H9 (cell line): ENCODE measurements around the gene CTNNAL1. TPM values are rescaled to one million over a fixed set of nuclear protein-coding genes. Genes with fewer than 3 reads are reported as not detected.

Source experiments
- DNase-seq: peaks from one replicate; pipeline ENCODE4 v3.0.0-alpha.2; 2017
- H2AFZ ChIP-seq: one replicate; pipeline ENCODE4 v1.6.1; 2013; ENCODE audit warnings: mild to moderate bottlenecking, low read length, control low read depth, moderate library complexity
- H2AK5ac ChIP-seq: 2 replicates; pipeline ENCODE4 v1.6.1; 2013; ENCODE audit warnings: low read length, control low read depth, mixed read lengths; ENCODE audit not compliant: insufficient read length
- H2BK120ac ChIP-seq: one replicate; pipeline ENCODE4 v1.6.1; 2013; ENCODE audit warnings: low read depth, mild to moderate bottlenecking, low read length, control low read depth, inconsistent platforms; ENCODE audit not compliant: poor library complexity, severe bottlenecking
- H2BK12ac ChIP-seq: 2 replicates; pipeline ENCODE4 v1.6.1; 2013; ENCODE audit warnings: low read length, control low read depth, mixed read lengths, low read depth; ENCODE audit not compliant: insufficient read length
- H2BK15ac ChIP-seq: 2 replicates; pipeline ENCODE4 v1.6.1; 2013; ENCODE audit warnings: low read depth, low read length, control low read depth
- H2BK20ac ChIP-seq: one replicate; pipeline ENCODE4 v1.6.1; 2013; ENCODE audit warnings: low read depth, mild to moderate bottlenecking, low read length, control low read depth, inconsistent platforms; ENCODE audit not compliant: poor library complexity, severe bottlenecking
- H2BK5ac ChIP-seq: 2 replicates; pipeline ENCODE4 v1.6.1; 2013; ENCODE audit warnings: low read length, control low read depth, mixed read lengths; ENCODE audit not compliant: insufficient read length
- H3K14ac ChIP-seq: 2 replicates; pipeline ENCODE4 v1.6.1; 2013; ENCODE audit warnings: low read length, control low read depth; ENCODE audit not compliant: insufficient read depth
- H3K18ac ChIP-seq: 2 replicates; pipeline ENCODE4 v1.6.1; 2013; ENCODE audit warnings: low read depth, mild to moderate bottlenecking, mixed read lengths, low read length, control low read depth; ENCODE audit not compliant: insufficient read length
- H3K23ac ChIP-seq: 2 replicates; pipeline ENCODE4 v1.6.1; 2013; ENCODE audit warnings: low read length, control low read depth, mixed read lengths, low read depth; ENCODE audit not compliant: insufficient read length
- H3K23me2 ChIP-seq: 2 replicates; pipeline ENCODE4 v1.6.1; 2013; ENCODE audit warnings: low read depth, mild to moderate bottlenecking, mixed read lengths, low read length, control low read depth; ENCODE audit not compliant: insufficient read length, poor library complexity, severe bottlenecking
- H3K27ac ChIP-seq: 2 replicates; pipeline ENCODE4 v1.5.1; 2013; ENCODE audit warnings: low read length, control low read depth, mixed read lengths, low read depth; ENCODE audit not compliant: insufficient read length
- H3K27me3 ChIP-seq: 2 replicates; pipeline ENCODE4 v1.6.1; 2013; ENCODE audit warnings: low read length, control low read depth, inconsistent platforms; ENCODE audit not compliant: insufficient read depth
- H3K4ac ChIP-seq: 2 replicates; pipeline ENCODE4 v1.6.1; 2013; ENCODE audit warnings: low read depth, mild to moderate bottlenecking, control low read depth, inconsistent platforms, low read length, moderate library complexity
- H3K4me1 ChIP-seq: 2 replicates; pipeline ENCODE4 v1.6.1; 2013; ENCODE audit warnings: low read length, control low read depth, inconsistent platforms; ENCODE audit not compliant: insufficient read depth
- H3K4me2 ChIP-seq: 2 replicates; pipeline ENCODE4 v1.6.1; 2013; ENCODE audit warnings: low read length, control low read depth, mixed read lengths; ENCODE audit not compliant: insufficient read length, insufficient read depth
- H3K56ac ChIP-seq: 2 replicates; pipeline ENCODE4 v1.6.1; 2013; ENCODE audit warnings: low read depth, mild to moderate bottlenecking, mixed read lengths, low read length, control low read depth; ENCODE audit not compliant: insufficient read length
- H3K79me1 ChIP-seq: 2 replicates; pipeline ENCODE4 v1.6.1; 2013; ENCODE audit warnings: low read depth, mild to moderate bottlenecking, moderate library complexity, low read length, control low read depth, inconsistent platforms; ENCODE audit not compliant: insufficient read depth, poor library complexity, severe bottlenecking
- H3K79me2 ChIP-seq: 2 replicates; pipeline ENCODE4 v1.6.1; 2013; ENCODE audit warnings: low read length, control low read depth, inconsistent platforms; ENCODE audit not compliant: insufficient read depth
- H3K9ac ChIP-seq: 2 replicates; pipeline ENCODE4 v1.6.1; 2013; ENCODE audit warnings: low read length, control low read depth, mixed read lengths; ENCODE audit not compliant: insufficient read length; ENCODE audit errors: extremely low read depth
- H3K9me3 ChIP-seq: one replicate; pipeline ENCODE4 v1.6.1; 2013; ENCODE audit warnings: low read depth, low read length, inconsistent platforms; ENCODE audit not compliant: control insufficient read depth
- H3T11ph ChIP-seq: one replicate; pipeline ENCODE4 v1.6.1; 2013; ENCODE audit warnings: mild to moderate bottlenecking, low read length, control low read depth, inconsistent platforms
- H4K20me1 ChIP-seq: one replicate; pipeline ENCODE4 v1.6.1; 2013; ENCODE audit not compliant: control insufficient read depth, insufficient read length, insufficient read depth
- H4K5ac ChIP-seq: 2 replicates; pipeline ENCODE4 v1.6.1; 2013; ENCODE audit warnings: low read depth, mild to moderate bottlenecking, mixed read lengths, low read length, control low read depth; ENCODE audit not compliant: insufficient read length
- H4K8ac ChIP-seq: replicated peaks from 2 replicates; pipeline ENCODE4 v1.6.1; 2013; ENCODE audit warnings: low read length, control low read depth, mixed read lengths, low read depth; ENCODE audit not compliant: insufficient read length
- H4K91ac ChIP-seq: 2 replicates; pipeline ENCODE4 v1.6.1; 2013; ENCODE audit warnings: low read depth, mild to moderate bottlenecking, moderate library complexity, mixed read lengths, low read length, control low read depth; ENCODE audit not compliant: insufficient read length
- H3K27ac Mint-ChIP-seq, 3 experiments: 2 replicates in 2 of 3; 3 replicates in 1 of 3; pipeline ENCODE4 v1.8.0; 2020 to 2021; ENCODE audit warnings: mixed read lengths in 3 of 3, mild to moderate bottlenecking in 1 of 3, moderate library complexity in 1 of 3
- H3K27me3 Mint-ChIP-seq: 2 replicates; pipeline ENCODE4 v1.8.0; 2021; ENCODE audit warnings: low read depth, mild to moderate bottlenecking, moderate library complexity, mixed read lengths
- H3K36me3 Mint-ChIP-seq, 3 experiments: 2 replicates in 2 of 3; 3 replicates in 1 of 3; pipeline ENCODE4 v1.8.0; 2020 to 2021; ENCODE audit warnings: low read depth in 3 of 3, mixed read lengths in 3 of 3; ENCODE audit not compliant: insufficient read depth in 1 of 3
- H3K4me1 Mint-ChIP-seq, 2 experiments: 2 replicates each; pipeline ENCODE4 v1.8.0; 2020; ENCODE audit warnings: mixed read lengths in 2 of 2
- H3K4me3 Mint-ChIP-seq, 2 experiments: 2 replicates in 1 of 2; 3 replicates in 1 of 2; pipeline ENCODE4 v1.8.0; 2020 to 2021; ENCODE audit warnings: mild to moderate bottlenecking in 2 of 2, mixed read lengths in 2 of 2, moderate library complexity in 1 of 2
- H3K9me3 Mint-ChIP-seq, 2 experiments: 2 replicates in 1 of 2; 3 replicates in 1 of 2; pipeline ENCODE4 v1.8.0; 2020; ENCODE audit warnings: mild to moderate bottlenecking in 2 of 2, mixed read lengths in 2 of 2, moderate library complexity in 1 of 2
- CTCF ChIP-seq: fragments of 200-600 bp; sonication (generic); conservative IDR thresholded peaks from 3 replicates; pipeline ENCODE4 v1.8.0; 2021; ENCODE audit warnings: antibody characterized with exemption, mild to moderate bottlenecking
- WGBS: extraction: QIAGEN DNeasy Blood & Tissue Kit; methylation state at CpG from one replicate; pipeline ENCODE4 v1.1.7; 2013; ENCODE audit warnings: missing lambda C conversion rate, low lambda C conversion rate, mixed read lengths; ENCODE audit not compliant: insufficient read length; ENCODE audit errors: extremely low coverage; 5-methylcytosine and 5-hydroxymethylcytosine counted together
- total RNA-seq: library from RNA; stranded (reverse); gene quantifications from 2 replicates; pipeline ENCODE4 v1.2.1, GENCODE V29; 2021

Gene CTNNAL1
- total RNA-seq, 1 experiment from 2014 or later: 52.9 TPM

GRCh38 chr9:109019420-109019819 lies 6.1 kb upstream of the CTNNAL1 start:
- Histone ChIP-seq H3K56ac (no peak overlapping the region), H2AK5ac (no peak overlapping the region), H2AFZ (no peak overlapping the region), H3K79me2 (no peaks in the 10 kb centered on the region), H4K91ac (no peak overlapping the region), H3K4me1 (no peaks in the 10 kb centered on the region), H3K9ac (no peak overlapping the region), H3K9me3 (no peaks in the 10 kb centered on the region), H3K27me3 (no peaks in the 10 kb centered on the region), H3K14ac (no peak overlapping the region), H3K79me1 (no peaks in the 10 kb centered on the region), H2BK120ac (no peak overlapping the region), H2BK20ac (no peak overlapping the region), H3K23ac (no peak overlapping the region), H3K4me2 (no peak overlapping the region), H2BK12ac (no peak overlapping the region), H4K8ac (no peak overlapping the region), H3K27ac (no peak overlapping the region), H3T11ph (no peak overlapping the region), H4K20me1 (no peaks in the 10 kb centered on the region), H2BK5ac (no peak overlapping the region), H3K18ac (no peak overlapping the region), H3K4ac (no peak overlapping the region), H4K5ac (no peak overlapping the region), H3K23me2 (no peaks in the 10 kb centered on the region), H2BK15ac (no peak overlapping the region)
- Mint-ChIP-seq H3K4me3 (no peak overlapping the region), H3K27ac (no peak overlapping the region), H3K9me3 (no peaks in the 10 kb centered on the region), H3K4me1 (peaks cover 11 to 15% of the 10 kb centered on the region in 2 experiments), H3K27me3 (no peaks in the 10 kb centered on the region), H3K36me3 (peaks cover 10 to 24% (median 22%) of the 10 kb centered on the region in 3 experiments)
- TF ChIP-seq CTCF: no peak
- no CpG with 5 or more reads among the region's 3 CpGs for WGBS
- DNase-seq: no peak
